Kidney (tissue), 14 donors: ENCODE measurements around the gene UBTD1. TPM values are rescaled to one million over a fixed set of nuclear protein-coding genes. Genes with fewer than 3 reads are reported as not detected.

ENCODE experiments used
- DNase-seq, 5 donors: peaks; one replicate each; pipeline ENCODE4 v3.0.0-alpha.2; 2013 to 2020
- FAIRE-seq: peaks from 2 replicates; lab custom pipeline; 2012; peaks lifted over from hg19 to GRCh38; lab: Jason Lieb, UNC
- H3K27ac ChIP-seq, 2 donors: one replicate each; pipeline ENCODE4 v1.7.0; 2013; ENCODE audit warnings: low read depth in 2 of 2, low read length in 2 of 2, inconsistent platforms in 1 of 2
- H3K27me3 ChIP-seq: one replicate; pipeline ENCODE4 v1.7.1; 2013; ENCODE audit warnings: low read length, inconsistent platforms; ENCODE audit not compliant: control insufficient read depth, insufficient read depth
- H3K36me3 ChIP-seq, 3 donors: one replicate each; pipeline versions ENCODE4 v1.7.0 to v1.7.1; 2013; ENCODE audit warnings: low read length in 3 of 3, control low read depth in 1 of 3, inconsistent platforms in 1 of 3; ENCODE audit not compliant: insufficient read depth in 3 of 3, control insufficient read depth in 2 of 3
- H3K4me1 ChIP-seq, 3 donors: one replicate each; pipeline versions ENCODE4 v1.7.0 to v1.7.1; 2013; ENCODE audit warnings: low read length in 3 of 3, inconsistent platforms in 1 of 3, low read depth in 1 of 3; ENCODE audit not compliant: control insufficient read depth in 2 of 3, insufficient read depth in 2 of 3
- H3K4me3 ChIP-seq, 3 donors: one replicate each; pipeline versions ENCODE4 v1.7.0 to v1.8.1; 2013; ENCODE audit warnings: low read length in 3 of 3, control low read depth in 1 of 3, inconsistent platforms in 1 of 3
- H3K9ac ChIP-seq, 3 donors: one replicate each; pipeline versions ENCODE4 v1.7.0 to v1.7.1; 2013; ENCODE audit warnings: low read length in 3 of 3, control low read depth in 1 of 3, inconsistent platforms in 1 of 3
- H3K9me3 ChIP-seq, 3 donors: one replicate each; pipeline versions ENCODE4 v1.7.0 to v1.7.1; 2013; ENCODE audit warnings: low read length in 3 of 3, control low read depth in 1 of 3, inconsistent platforms in 1 of 3; ENCODE audit not compliant: control insufficient read depth in 2 of 3, insufficient read depth in 1 of 3
- intact Hi-C: fragments of 100-400 bp; cut with DNase I; formaldehyde crosslinking; loops from one replicate; pipeline ENCODE4 v1.11.1; 2022
- polyA plus RNA-seq: library from polyadenylated mRNA; stranded (reverse); fragments of 350-450 nt; fragmentation: Illumina TruSeq; extraction: RNeasy Lipid Tissue Mini Kit (QIAGEN cat#74804); gene quantifications from one replicate; pipeline ENCODE4 v1.2.3, GENCODE V29; 2014; ENCODE audit warnings: low read depth, low replicate concordance; ENCODE audit not compliant: insufficient read depth
- total RNA-seq: library from RNA; stranded (reverse); fragmentation: NEBNext Ultra II Directional; extraction: Animal tissue kit (Norgen Biotek cat#: 25700); gene quantifications from one replicate; pipeline ENCODE4 v1.2.1, GENCODE V29; 2021
- TF ChIP-seq, protein P1 (sequence below): IDR thresholded peaks from 3 replicates; pipeline ENCODE4 v1.5.1; 2012; ENCODE audit warnings: mild to moderate bottlenecking, moderate library complexity, borderline replicate concordance; ENCODE audit not compliant: insufficient read depth; ENCODE audit errors: extremely low read depth
- donor health status: control.
- donor health status: control.
- donor health status: control.
- donor health status: control.
- donor health status: control.
- donor health status: DM: yes; HTN: yes; CAD: no.
- donor health status: Normal renal cell carcinoma (clear cell type).

UBTD1 gene
- total and polyA plus RNA-seq, 2 donors from 2014 or later, result 17.4 to 26.1 TPM

DNA sequence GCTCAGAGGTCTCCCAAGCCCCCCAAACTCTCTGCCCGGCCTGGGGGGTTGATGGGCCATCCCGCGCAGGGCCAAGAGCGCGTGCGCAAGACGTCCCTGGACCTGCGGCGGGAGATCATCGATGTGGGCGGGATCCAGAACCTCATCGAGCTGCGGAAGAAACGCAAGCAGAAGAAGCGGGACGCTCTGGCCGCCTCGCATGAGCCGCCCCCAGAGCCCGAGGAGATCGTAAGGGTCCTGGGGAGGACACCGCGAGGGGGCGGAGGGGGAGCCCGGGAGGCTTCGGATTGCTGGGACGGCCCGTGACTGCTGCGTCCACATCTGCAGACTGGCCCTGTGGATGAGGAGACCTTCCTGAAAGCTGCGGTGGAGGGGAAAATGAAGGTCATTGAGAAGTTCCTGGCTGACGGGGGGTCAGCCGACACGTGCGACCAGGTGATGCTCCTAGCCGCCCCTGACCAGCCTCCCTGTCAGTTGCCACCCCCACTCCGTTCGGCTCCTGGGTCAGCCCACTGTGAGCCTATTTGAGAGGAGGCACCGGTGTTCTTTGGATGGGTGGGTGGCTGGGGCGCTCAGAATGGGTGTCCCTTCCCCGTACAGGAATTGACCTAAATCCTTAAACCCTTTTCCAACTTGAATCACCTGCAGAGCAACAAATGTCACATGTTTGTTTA, 79.6 kb downstream of the UBTD1 start:
- TF ChIP-seq, protein P1, sequence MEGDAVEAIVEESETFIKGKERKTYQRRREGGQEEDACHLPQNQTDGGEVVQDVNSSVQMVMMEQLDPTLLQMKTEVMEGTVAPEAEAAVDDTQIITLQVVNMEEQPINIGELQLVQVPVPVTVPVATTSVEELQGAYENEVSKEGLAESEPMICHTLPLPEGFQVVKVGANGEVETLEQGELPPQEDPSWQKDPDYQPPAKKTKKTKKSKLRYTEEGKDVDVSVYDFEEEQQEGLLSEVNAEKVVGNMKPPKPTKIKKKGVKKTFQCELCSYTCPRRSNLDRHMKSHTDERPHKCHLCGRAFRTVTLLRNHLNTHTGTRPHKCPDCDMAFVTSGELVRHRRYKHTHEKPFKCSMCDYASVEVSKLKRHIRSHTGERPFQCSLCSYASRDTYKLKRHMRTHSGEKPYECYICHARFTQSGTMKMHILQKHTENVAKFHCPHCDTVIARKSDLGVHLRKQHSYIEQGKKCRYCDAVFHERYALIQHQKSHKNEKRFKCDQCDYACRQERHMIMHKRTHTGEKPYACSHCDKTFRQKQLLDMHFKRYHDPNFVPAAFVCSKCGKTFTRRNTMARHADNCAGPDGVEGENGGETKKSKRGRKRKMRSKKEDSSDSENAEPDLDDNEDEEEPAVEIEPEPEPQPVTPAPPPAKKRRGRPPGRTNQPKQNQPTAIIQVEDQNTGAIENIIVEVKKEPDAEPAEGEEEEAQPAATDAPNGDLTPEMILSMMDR, result no peak
- intact Hi-C loops, result no loop called here

DNA sequence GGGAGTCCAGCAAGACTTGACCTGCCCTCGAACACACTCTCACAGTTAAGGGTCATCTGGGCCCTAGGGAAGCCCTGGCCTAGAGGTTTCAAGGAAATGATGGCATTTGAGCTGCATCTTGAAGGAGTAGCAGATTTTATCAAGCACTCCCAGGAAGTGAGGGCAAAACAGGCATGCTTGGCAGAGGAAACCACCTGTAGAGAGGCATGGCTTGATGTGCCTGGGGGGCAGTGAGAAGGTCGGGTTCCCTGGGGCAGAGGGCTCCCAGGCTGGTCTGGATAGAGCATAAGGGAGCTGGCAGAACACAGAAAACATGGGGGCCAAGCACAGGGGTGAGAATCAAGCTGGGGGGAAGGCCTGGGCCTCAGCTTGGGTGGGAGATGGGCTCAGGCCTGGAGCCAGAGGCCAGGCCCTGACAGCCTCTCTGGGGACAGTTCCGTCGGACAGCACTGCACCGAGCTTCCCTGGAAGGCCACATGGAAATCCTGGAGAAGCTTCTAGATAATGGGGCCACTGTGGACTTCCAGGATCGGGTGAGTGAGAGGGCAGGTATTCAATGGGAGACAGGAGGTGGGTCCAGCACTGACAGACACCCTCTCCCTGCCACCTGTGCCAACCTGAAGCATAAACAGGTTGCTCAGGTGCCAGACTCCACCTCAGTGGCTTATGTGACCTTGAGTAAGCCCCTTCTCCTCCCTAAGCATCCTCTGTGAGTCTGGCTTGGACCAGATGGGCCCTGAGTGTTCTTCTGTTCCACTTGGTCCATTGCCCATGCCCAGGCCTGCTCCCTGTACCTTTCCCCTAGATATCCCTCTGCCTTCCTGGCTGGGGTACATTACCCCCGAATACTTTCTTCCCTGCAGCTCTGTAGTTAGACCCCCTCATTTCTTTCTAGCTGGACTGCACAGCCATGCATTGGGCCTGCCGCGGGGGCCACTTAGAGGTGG, 82.0 kb downstream of the UBTD1 start:
- no peak for FAIRE-seq
- Histone ChIP-seq H3K4me1 (peaks cover 0 to 20% (median 15%) of the 10 kb centered on the region in 3 donors), H3K27me3 (no peaks in the 10 kb centered on the region), H3K9me3 (no peaks in the 10 kb centered on the region), H3K36me3 (no peaks in the 10 kb centered on the region), H3K27ac (no peak overlapping the region), H3K4me3 (no peak overlapping the region), H3K9ac (no peak overlapping the region)
- TF ChIP-seq, protein P1, result no peak
- DNase-seq, result no peak
- intact Hi-C loops, result no loop called here

More for the DNA sequence above, 79.6 kb downstream of the UBTD1 start:
- Histone ChIP-seq H3K9ac (no peak overlapping the region), H3K36me3 (no peaks in the 10 kb centered on the region), H3K4me3 (no peak overlapping the region), H3K27ac (no peak overlapping the region), H3K4me1 (peaks cover 0 to 16% (median 9%) of the 10 kb centered on the region in 3 donors), H3K9me3 (no peaks in the 10 kb centered on the region), H3K27me3 (no peaks in the 10 kb centered on the region)
- FAIRE-seq (no peak), DNase-seq (no peak)

DNA sequence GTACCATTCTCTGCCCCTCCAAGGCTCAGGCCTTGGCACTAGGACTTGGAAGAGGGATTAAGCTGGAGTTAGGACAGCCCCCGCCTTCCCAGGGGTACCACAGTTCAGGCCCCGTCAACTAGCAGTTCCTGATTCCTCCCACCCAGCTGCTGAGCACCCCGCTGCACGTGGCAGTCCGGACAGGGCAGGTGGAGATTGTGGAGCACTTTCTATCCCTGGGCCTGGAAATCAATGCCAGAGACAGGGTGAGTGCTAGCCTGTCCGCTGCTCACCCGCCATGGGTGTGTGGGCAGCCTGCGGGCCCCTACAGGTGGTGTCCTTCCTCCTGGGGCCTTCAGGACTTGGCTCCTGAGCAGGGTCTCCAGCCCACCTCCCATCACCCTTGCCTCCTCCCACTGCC, 83.4 kb downstream of the UBTD1 start:
- H3K9ac ChIP-seq, result no peak overlapping the region
- TF ChIP-seq, protein P1, result no peak
- no peaks in the 10 kb centered on the region for H3K27me3 ChIP-seq
- no peaks in the 10 kb centered on the region for H3K9me3 ChIP-seq
- H3K4me1 ChIP-seq, result peaks cover 0 to 28% (median 15%) of the 10 kb centered on the region in 3 donors
- DNase-seq (peak in 1 of 5 donors; percentile 22), FAIRE-seq (no peak)
- intact Hi-C loops, result no loop called here
- no peak overlapping the region for H3K27ac ChIP-seq
- no peak overlapping the region for H3K4me3 ChIP-seq
- no peaks in the 10 kb centered on the region for H3K36me3 ChIP-seq
